T-cell (primary cell): ENCODE data around the gene RAB8B. TPM values are rescaled to one million over a fixed set of nuclear protein-coding genes. Genes with fewer than 3 reads are reported as not detected.

Experiments
- ATAC-seq, 4 experiments: fragments of 200-7000 bp in 3 of 4; fragments of 150-1000 bp in 1 of 4; cut with Tn5 transposase; replicated peaks in 1 of 4; 1 replicate in 3 of 4; 2 replicates in 1 of 4; pipeline ENCODE4 v1.10.0; 2021; ENCODE audit warnings: moderate library complexity in 3 of 4, mild to moderate bottlenecking in 2 of 4, moderate number of reproducible peaks in 1 of 4
- CTCF ChIA-PET, 2 donors: fragments of 300-600 bp; sonication (Branson Sonifier 250); formaldehyde crosslinking; loops; one replicate each; lab custom pipeline; 2022; ENCODE audit warnings: antibody characterized with exemption in 2 of 2; lab: Charles Lee
- POLR2A ChIA-PET, 2 donors: fragments of 300-600 bp; sonication (Branson Sonifier 250); formaldehyde crosslinking; loops; one replicate each; lab custom pipeline; 2022; ENCODE audit warnings: antibody characterized with exemption in 2 of 2; lab: Charles Lee
- DNase-seq, 35 experiments: peaks; one replicate each; pipeline versions ENCODE4 v3.0.0 to v3.0.0-alpha.2; 2013 to 2023
- H3K27ac ChIP-seq: one replicate; pipeline ENCODE4 v1.5.1; 2013; ENCODE audit warnings: low read length
- H3K27me3 ChIP-seq, 2 experiments: replicated peaks in 1 of 2; 1 replicate in 1 of 2; 2 replicates in 1 of 2; pipeline versions ENCODE4 v1.6.1 to v1.7.0; 2013; ENCODE audit warnings: low read length in 1 of 2, mixed read lengths in 1 of 2; ENCODE audit not compliant: control insufficient read depth in 2 of 2, insufficient read depth in 2 of 2; ENCODE audit errors: extremely low read depth in 1 of 2
- H3K36me3 ChIP-seq, 2 donors: 1 replicate in 1 of 2; 2 replicates in 1 of 2; pipeline versions ENCODE4 v1.6.1 to v1.7.0; 2013; ENCODE audit warnings: low read length in 1 of 2; ENCODE audit not compliant: control insufficient read depth in 2 of 2, insufficient read depth in 1 of 2; ENCODE audit errors: extremely low read depth in 1 of 2
- H3K4me1 ChIP-seq, 2 experiments: 1 replicate in 1 of 2; 2 replicates in 1 of 2; pipeline versions ENCODE4 v1.6.1 to v1.7.0; 2013; ENCODE audit warnings: low read length in 2 of 2, mixed read lengths in 1 of 2; ENCODE audit not compliant: insufficient read depth in 2 of 2, control insufficient read depth in 1 of 2; ENCODE audit errors: extremely low read depth in 1 of 2
- H3K4me3 ChIP-seq, 2 donors: 1 replicate in 1 of 2; 2 replicates in 1 of 2; pipeline versions ENCODE4 v1.5.1 to v1.7.0; 2013; ENCODE audit warnings: mild to moderate bottlenecking in 2 of 2, low read length in 1 of 2, moderate library complexity in 1 of 2; ENCODE audit not compliant: control insufficient read depth in 1 of 2; ENCODE audit errors: extremely low read depth in 1 of 2
- H3K9me3 ChIP-seq: 2 replicates; pipeline ENCODE4 v1.7.0; 2013
- H3K27ac Mint-ChIP-seq, 2 donors: one replicate each; pipeline ENCODE4 v1.8.0; 2020 to 2021; ENCODE audit warnings: mild to moderate bottlenecking in 2 of 2, mixed read lengths in 2 of 2
- H3K27me3 Mint-ChIP-seq, 2 donors: one replicate each; pipeline ENCODE4 v1.8.0; 2021 to 2022; ENCODE audit warnings: mixed read lengths in 2 of 2
- H3K36me3 Mint-ChIP-seq: one replicate; pipeline ENCODE4 v1.8.0; 2021; ENCODE audit warnings: mixed read lengths
- H3K4me1 Mint-ChIP-seq, 3 donors: one replicate each; pipeline ENCODE4 v1.8.0; 2020 to 2022; ENCODE audit warnings: mixed read lengths in 3 of 3, mild to moderate bottlenecking in 1 of 3
- H3K4me3 Mint-ChIP-seq, 3 donors: one replicate each; pipeline ENCODE4 v1.8.0; 2020 to 2022; ENCODE audit warnings: mild to moderate bottlenecking in 3 of 3, mixed read lengths in 3 of 3, moderate library complexity in 3 of 3
- H3K9me3 Mint-ChIP-seq, 3 donors: one replicate each; pipeline ENCODE4 v1.8.0; 2020 to 2022; ENCODE audit warnings: mixed read lengths in 3 of 3
- WGBS: methylation state at CpG from one replicate; pipeline ENCODE4 v1.1.5; 2013; ENCODE audit warnings: missing lambda C conversion rate; ENCODE audit not compliant: insufficient coverage; 5-methylcytosine and 5-hydroxymethylcytosine counted together
- total RNA-seq, 35 experiments: library from RNA in 6 of 35; stranded (reverse) in 6 of 35; fragments of 120-200 nt in 1 of 35; gene quantifications; one replicate each; pipeline versions ENCODE4 v1.2.1 to v1.2.4 and lab custom pipeline; 2013 to 2026

RAB8B gene
- total RNA-seq, 5 donors from 2014 or later (not counting 1 experiment from before 2014, with no cell fraction given), result 52.2 to 66.7 (median 55.7) TPM

DNA sequence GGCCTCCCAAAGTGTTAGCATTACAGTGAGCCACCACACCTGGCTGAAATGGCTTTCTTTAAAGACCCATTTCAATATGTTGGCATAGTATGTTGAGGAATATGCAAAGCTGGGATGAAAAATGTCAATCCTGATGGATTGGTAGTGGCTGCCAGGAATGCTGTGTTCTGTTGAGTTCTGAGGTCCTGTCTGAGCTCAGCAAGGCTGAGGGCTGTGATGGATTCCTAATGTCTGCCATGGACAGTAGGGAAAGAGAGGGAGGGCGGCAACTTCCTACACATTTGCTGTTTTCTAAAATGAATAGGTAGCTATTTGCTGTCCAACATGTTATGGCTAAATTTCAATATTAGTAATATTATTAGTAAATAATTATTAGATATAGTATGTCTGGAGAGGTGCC lies 8.2 kb downstream of the RAB8B start:
- Histone ChIP-seq H3K27ac (peak overlapping the region; percentile 46), H3K9me3 (no peaks in the 10 kb centered on the region), H3K4me3 (no peak overlapping the region), H3K36me3 (peaks cover 0 to 14% of the 10 kb centered on the region in 2 donors), H3K4me1 (peaks cover 76 to 77% of the 10 kb centered on the region in 2 experiments), H3K27me3 (no peaks in the 10 kb centered on the region)
- Mint-ChIP-seq H3K9me3 (no peaks in the 10 kb centered on the region), H3K27ac (peak overlapping the region; percentile 90 to 97), H3K4me3 (peak overlapping the region in 1 of 3 donors; percentile 97), H3K27me3 (no peaks in the 10 kb centered on the region), H3K36me3 (peaks cover 23% of the 10 kb centered on the region), H3K4me1 (peaks cover 90 to 95% (median 93%) of the 10 kb centered on the region in 3 donors)
- ATAC-seq, result no peak
- POLR2A ChIA-PET, result interaction anchor here (0.5 to 1.3 kb wide), 3 partner anchors 9 to 34 kb away, joined by 3 to 7 read pairs (median 6); no protein-coding TSS in a partner anchor
- DNase-seq, result no peak
- CTCF ChIA-PET, result interaction anchor here in 1 of 2 donors (1.0 kb wide), 1 partner anchor 16 kb away, joined by 3 read pairs; no protein-coding TSS in a partner anchor
- WGBS, result no CpG with 5 or more reads among the region's 1 CpG

DNA sequence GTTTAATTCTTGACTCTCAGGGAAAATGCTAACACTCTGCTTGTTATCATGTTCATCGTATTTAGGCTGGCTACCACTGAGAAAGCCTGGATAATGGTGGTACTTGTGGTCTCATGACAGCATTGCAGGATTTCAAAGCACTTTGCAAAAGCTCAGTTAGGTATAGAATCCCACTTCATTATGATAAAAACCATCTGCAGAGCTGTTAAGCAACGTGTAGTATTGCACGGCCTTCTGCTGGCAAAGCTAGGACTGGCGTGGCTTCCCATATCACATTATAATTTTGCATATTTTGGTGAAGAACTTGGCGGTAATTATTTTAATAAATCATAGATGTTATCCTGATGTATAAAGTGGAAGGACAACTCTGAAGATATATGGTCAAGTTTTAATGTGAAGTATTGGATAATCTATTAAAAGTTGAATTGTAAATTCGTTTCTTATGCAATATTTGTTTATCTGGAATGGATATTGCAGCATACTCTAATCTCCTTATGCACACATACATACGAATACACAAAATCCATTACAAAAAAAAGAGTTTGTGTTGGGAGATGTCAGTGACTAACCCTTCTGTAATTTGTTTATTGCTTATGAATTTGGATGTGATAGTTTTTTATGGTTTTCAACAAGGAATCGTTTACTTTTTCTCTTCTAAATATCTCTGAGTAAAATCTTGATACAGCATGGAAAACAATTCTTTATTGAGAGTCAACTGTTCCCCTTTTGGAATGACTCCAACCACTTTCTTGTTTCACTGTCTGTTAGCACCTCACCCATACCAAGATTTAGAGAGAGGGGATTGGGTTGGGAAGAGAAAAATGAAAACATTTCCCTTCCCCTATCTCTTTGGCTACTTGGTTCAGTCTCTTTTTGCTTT lies 9.2 kb downstream of the RAB8B start:
- DNase-seq, result no peak
- ChIA-PET CTCF (interaction anchor here in 1 of 2 donors (1.0 kb wide), 1 partner anchor 15 kb away, joined by 3 read pairs; no protein-coding TSS in a partner anchor), POLR2A (interaction anchor here in 1 of 2 donors (0.6 to 1.3 kb wide), 3 partner anchors 24 to 61 kb away, joined by 3 to 7 read pairs (median 3); no protein-coding TSS in a partner anchor)
- peaks cover 0 to 14% of the 10 kb centered on the region in 2 donors for H3K36me3 ChIP-seq
- no peaks in the 10 kb centered on the region for H3K27me3 ChIP-seq
- Mint-ChIP-seq H3K4me1 (peaks cover 90 to 97% (median 94%) of the 10 kb centered on the region in 3 donors), H3K9me3 (no peaks in the 10 kb centered on the region), H3K27ac (peak overlapping the region; percentile 75 to 78), H3K27me3 (no peaks in the 10 kb centered on the region), H3K4me3 (peak overlapping the region in 1 of 3 donors; percentile 24), H3K36me3 (peaks cover 23% of the 10 kb centered on the region)
- H3K4me1 ChIP-seq, result peaks cover 71 to 75% of the 10 kb centered on the region in 2 experiments
- WGBS, result no CpG with 5 or more reads among the region's 8 CpGs
- ATAC-seq, result no peak
- H3K9me3 ChIP-seq, result no peaks in the 10 kb centered on the region
- no peak overlapping the region for H3K4me3 ChIP-seq
- peak overlapping the region; percentile 46 for H3K27ac ChIP-seq

DNA sequence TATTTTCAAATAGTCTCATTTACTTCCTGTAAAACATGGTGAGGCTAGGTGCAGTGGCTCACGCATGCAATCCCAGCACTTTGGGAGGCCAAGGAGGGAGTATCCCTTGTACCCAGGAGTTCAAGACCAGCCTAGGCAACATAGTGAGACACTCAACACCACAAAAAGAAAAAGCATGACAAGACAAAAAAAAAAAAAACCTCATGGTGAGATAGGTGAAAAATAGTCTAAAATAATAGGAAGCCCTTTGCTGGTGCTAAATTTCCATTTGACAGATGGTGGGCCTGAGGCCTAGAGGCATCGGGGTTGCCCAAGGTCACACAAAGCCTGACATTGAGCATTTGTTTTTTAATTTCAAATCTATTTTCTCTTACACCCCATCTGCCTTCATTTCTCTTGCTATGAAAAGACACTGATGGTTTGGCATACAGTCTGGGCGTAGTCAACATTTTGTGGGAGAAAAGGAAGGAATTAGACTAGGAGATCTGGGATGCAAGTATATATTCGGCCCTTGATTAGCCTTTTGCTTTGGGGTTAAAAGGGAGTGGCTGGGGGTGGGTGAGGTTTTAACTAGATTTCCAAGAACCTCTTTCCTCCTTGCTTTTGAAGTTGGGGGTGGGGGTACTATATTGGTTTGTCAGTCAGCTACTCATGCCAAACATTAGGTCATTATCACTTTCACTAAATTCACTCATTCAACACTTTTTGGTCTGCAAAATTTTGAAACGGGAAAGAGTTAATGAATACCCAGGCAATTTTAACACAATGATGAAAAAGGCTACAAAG lies 11.3 kb downstream of the RAB8B start:
- WGBS, result no CpG with 5 or more reads among the region's 5 CpGs
- Histone ChIP-seq H3K27me3 (no peaks in the 10 kb centered on the region), H3K27ac (no peak overlapping the region), H3K36me3 (peaks cover 0 to 18% of the 10 kb centered on the region in 2 donors), H3K4me3 (no peak overlapping the region), H3K4me1 (peaks cover 62 to 73% of the 10 kb centered on the region in 2 experiments), H3K9me3 (no peaks in the 10 kb centered on the region)
- H3K27ac Mint-ChIP-seq, result peak overlapping the region; percentile 77
- H3K9me3 Mint-ChIP-seq, result no peaks in the 10 kb centered on the region
- H3K4me1 Mint-ChIP-seq, result peaks cover 89 to 95% (median 92%) of the 10 kb centered on the region in 3 donors
- POLR2A ChIA-PET, result interaction anchor here in 1 of 2 donors (0.8 to 1.1 kb wide), 2 partner anchors 10 to 27 kb away, joined by 3 to 6 read pairs; no protein-coding TSS in a partner anchor
- DNase-seq, result no peak
- no peak for ATAC-seq
- H3K27me3 Mint-ChIP-seq, result no peaks in the 10 kb centered on the region
- CTCF ChIA-PET, result no interaction called here
- H3K4me3 Mint-ChIP-seq, result peak overlapping the region in 2 of 3 donors; percentile 42 to 51
- peaks cover 23% of the 10 kb centered on the region for H3K36me3 Mint-ChIP-seq

DNA sequence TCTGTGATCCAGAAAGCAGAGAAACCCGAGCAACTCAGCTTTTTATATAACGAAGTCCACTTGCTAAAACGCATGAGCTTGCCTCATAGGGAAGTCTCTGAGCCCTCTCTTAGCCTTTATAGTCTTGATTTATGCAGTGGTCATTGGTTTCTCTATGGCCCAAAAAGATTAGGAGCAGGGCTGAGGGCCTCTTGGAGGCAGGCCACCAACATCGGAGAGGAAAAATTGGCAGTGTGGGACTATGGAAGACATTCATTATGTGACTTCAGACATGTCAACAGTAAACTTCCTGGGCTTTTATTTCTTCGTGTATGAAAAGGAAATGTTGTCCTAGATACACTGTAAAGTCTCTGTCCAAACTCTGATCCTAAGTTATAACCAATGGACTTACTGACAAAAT lies 13.5 kb downstream of the RAB8B start:
- Mint-ChIP-seq H3K4me3 (peak overlapping the region in 1 of 3 donors; percentile 49), H3K36me3 (peaks cover 30% of the 10 kb centered on the region), H3K4me1 (peaks cover 92 to 94% (median 93%) of the 10 kb centered on the region in 3 donors), H3K27me3 (no peaks in the 10 kb centered on the region), H3K9me3 (no peaks in the 10 kb centered on the region), H3K27ac (peak overlapping the region; percentile 37 to 62)
- DNase-seq, result no peak
- Histone ChIP-seq H3K27me3 (no peaks in the 10 kb centered on the region), H3K27ac (no peak overlapping the region), H3K9me3 (no peaks in the 10 kb centered on the region), H3K4me3 (no peak overlapping the region), H3K36me3 (peaks cover 0 to 15% of the 10 kb centered on the region in 2 donors), H3K4me1 (peaks cover 44 to 58% of the 10 kb centered on the region in 2 experiments)
- POLR2A ChIA-PET, result interaction anchor here (0.5 to 3.0 kb wide), 6 partner anchors 8 to 301 kb away, joined by 3 to 42 read pairs (median 4); no protein-coding TSS in a partner anchor
- WGBS, result 88% methylated on average over 2 of the region's 5 CpGs
- CTCF ChIA-PET, result interaction anchor here (0.8 to 3.3 kb wide), 3 partner anchors 10 to 200 kb away, joined by 3 to 24 read pairs (median 5); no protein-coding TSS in a partner anchor
- no peak for ATAC-seq

DNA sequence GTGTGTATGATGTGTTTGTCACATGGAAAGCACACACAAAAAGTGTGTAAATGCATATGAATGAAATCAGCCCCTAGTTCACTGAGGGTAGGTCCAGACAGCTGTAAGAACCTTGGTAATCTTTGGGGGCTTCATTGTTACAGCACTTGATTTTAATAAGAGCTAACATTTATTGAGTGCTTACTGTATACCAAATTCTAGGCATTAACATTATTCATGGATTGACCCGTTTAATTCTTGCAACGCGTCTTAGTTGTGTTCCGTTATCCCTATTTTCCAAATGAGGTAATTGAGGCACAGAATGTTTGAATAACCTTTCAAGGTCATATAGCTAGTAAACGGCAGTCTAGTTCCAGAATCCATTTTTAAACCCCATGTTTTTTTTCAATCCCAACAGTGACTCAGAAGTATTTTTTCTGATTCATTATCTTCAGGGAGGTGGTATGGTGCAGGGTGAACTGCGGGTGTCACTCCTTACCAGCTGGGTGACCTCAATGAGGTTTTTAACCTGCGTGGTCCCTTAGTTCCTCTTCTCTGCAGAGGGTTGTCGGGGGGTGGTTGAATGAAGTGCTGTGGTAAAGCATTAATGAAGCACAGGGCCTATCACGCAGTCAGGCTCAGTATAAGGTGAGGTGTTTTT lies 14.2 kb downstream of the RAB8B start:
- 0% methylated on average over 2 of the region's 9 CpGs for WGBS
- ChIA-PET CTCF (interaction anchor here in 1 of 2 donors (0.8 to 3.3 kb wide), 2 partner anchors 11 to 199 kb away, joined by 3 to 24 read pairs; no protein-coding TSS in a partner anchor), POLR2A (interaction anchor here (0.5 to 3.0 kb wide), 6 partner anchors 9 to 300 kb away, joined by 3 to 42 read pairs (median 4); no protein-coding TSS in a partner anchor)
- Mint-ChIP-seq H3K36me3 (peaks cover 30% of the 10 kb centered on the region), H3K9me3 (no peaks in the 10 kb centered on the region), H3K27ac (peak overlapping the region; percentile 60 to 62), H3K27me3 (no peaks in the 10 kb centered on the region), H3K4me1 (peaks cover 92 to 94% (median 93%) of the 10 kb centered on the region in 3 donors), H3K4me3 (peak overlapping the region in 1 of 3 donors; percentile 29)
- no peak overlapping the region for H3K4me3 ChIP-seq
- H3K36me3 ChIP-seq, result peaks cover 0 to 15% of the 10 kb centered on the region in 2 donors
- H3K4me1 ChIP-seq, result peaks cover 43 to 57% of the 10 kb centered on the region in 2 experiments
- ATAC-seq (peak; percentile 78 to 91 (median 87)), DNase-seq (peak in 33 of 35 experiments; percentile 10 to 70 (median 49))
- no peaks in the 10 kb centered on the region for H3K9me3 ChIP-seq
- peak overlapping the region; percentile 9 for H3K27ac ChIP-seq
- H3K27me3 ChIP-seq, result no peaks in the 10 kb centered on the region
